Measurements from ENCODE around the gene COG5.

GRCh38 chr7:107304063-107304462 lies 259.7 kb downstream of the COG5 start:
- TF ChIP-seq CTCF (IDR thresholded peaks at IDR 0.05) = no peak
- TF ChIP-seq POLR2A (IDR thresholded peaks at IDR 0.05) = no peak

Data from breast epithelium (tissue), 3 donors.